ENCODE measurements around the gene DBNDD2.

Gene DBNDD2

GRCh38 chr20:45419188-45420091, 11.4 kb downstream of the DBNDD2 start:
- peak; percentile 92 for DNase-seq

- DNase-seq, result no peak
Observed at GRCh38 chr20:45420125-45420524, 12.0 kb downstream of the DBNDD2 start.

- no peak for DNase-seq
Observed at GRCh38 chr20:45423700-45424099, 15.6 kb downstream of the DBNDD2 start.

GRCh38 chr20:45425561-45425960, 17.5 kb downstream of the DBNDD2 start:
- no peak for DNase-seq

GRCh38 chr20:45426320-45427016, 18.4 kb downstream of the DBNDD2 start:
- DNase-seq, result no peak

GRCh38 chr20:45427236-45428149, 19.4 kb downstream of the DBNDD2 start:
- DNase-seq, result no peak

- DNase-seq, result no peak
Observed at GRCh38 chr20:45429618-45430017, 21.5 kb downstream of the DBNDD2 start.

GRCh38 chr20:45432294-45432693, 24.2 kb downstream of the DBNDD2 start:
- no peak for DNase-seq

- no peak for DNase-seq
Observed at GRCh38 chr20:45433316-45433715, 25.2 kb downstream of the DBNDD2 start.

- no peak for DNase-seq
Observed at GRCh38 chr20:45433976-45434375, 25.9 kb downstream of the DBNDD2 start.

GRCh38 chr20:45436732-45437485, 28.8 kb downstream of the DBNDD2 start:
- peak; percentile 59 for DNase-seq

GRCh38 chr20:45440424-45440823, 32.3 kb downstream of the DBNDD2 start:
- no peak for DNase-seq

GRCh38 chr20:45440891-45441685, 33.0 kb downstream of the DBNDD2 start:
- no peak for DNase-seq

GRCh38 chr20:45441746-45442145, 33.7 kb downstream of the DBNDD2 start:
- DNase-seq, result no peak

GRCh38 chr20:45444050-45444449, 36.0 kb downstream of the DBNDD2 start:
- no peak for DNase-seq

- DNase-seq, result peak; percentile 5
Observed at GRCh38 chr20:45445805-45446562, 37.9 kb downstream of the DBNDD2 start.

- DNase-seq, result no peak
Observed at GRCh38 chr20:45448270-45448669, 40.2 kb downstream of the DBNDD2 start.

GRCh38 chr20:45449528-45449927, 41.4 kb downstream of the DBNDD2 start:
- DNase-seq, result no peak

GRCh38 chr20:45450097-45450818, 42.2 kb downstream of the DBNDD2 start:
- DNase-seq, result peak; percentile 33

GRCh38 chr20:45452238-45452637, 44.1 kb downstream of the DBNDD2 start:
- no peak for DNase-seq

Data from NCI-H774 (cell line).